H1 (cell line): ENCODE measurements around the gene GLIS2. TPM values are rescaled to one million over a fixed set of nuclear protein-coding genes. Genes with fewer than 3 reads are reported as not detected.
A peak's percentile ranks its signal among the peaks of the same experiment; 100 is the strongest.

ENCODE experiments used
- CTCF ChIA-PET: fragments of 300-600 bp; sonication (Branson Sonifier 250); formaldehyde crosslinking; loops from one replicate; lab custom pipeline; 2021; ENCODE audit not compliant: partially characterized antibody; lab: Charles Lee
- POLR2A ChIA-PET: fragments of 300-600 bp; sonication (Branson Sonifier 250); formaldehyde crosslinking; loops from one replicate; lab custom pipeline; 2021; ENCODE audit warnings: inconsistent platforms; ENCODE audit not compliant: partially characterized antibody; lab: Charles Lee
- DNase-seq, 2 experiments: peaks; one replicate each; pipeline versions ENCODE4 v3.0.0 to v3.0.0-alpha.2; 2010 to 2022; ENCODE audit warnings: low spot score in 2 of 2, low read depth in 1 of 2, mixed read lengths in 1 of 2
- FAIRE-seq: peaks from 2 replicates; lab custom pipeline; 2011; peaks lifted over from hg19 to GRCh38; lab: Jason Lieb, UNC
- H2AFZ ChIP-seq: 2 replicates; pipeline ENCODE4 v1.8.1; 2012; ENCODE audit warnings: low read length, inconsistent platforms
- H2AK5ac ChIP-seq: 2 replicates; pipeline ENCODE4 v1.6.1; 2013; ENCODE audit warnings: low read depth, low read length
- H2BK120ac ChIP-seq: replicated peaks from 2 replicates; pipeline ENCODE3; 2013; ENCODE audit warnings: low read depth, low read length, inconsistent platforms
- H2BK12ac ChIP-seq: 2 replicates; pipeline ENCODE4 v1.6.1; 2013; ENCODE audit warnings: low read depth, low read length
- H2BK15ac ChIP-seq: 2 replicates; pipeline ENCODE4 v1.6.1; 2013; ENCODE audit warnings: low read length
- H2BK20ac ChIP-seq: 2 replicates; pipeline ENCODE4 v1.6.1; 2013; ENCODE audit warnings: low read length
- H2BK5ac ChIP-seq: 2 replicates; pipeline ENCODE4 v1.6.1; 2013; ENCODE audit warnings: low read depth, low read length
- H3K14ac ChIP-seq: 2 replicates; pipeline ENCODE4 v1.6.1; 2013; ENCODE audit warnings: inconsistent platforms; ENCODE audit not compliant: insufficient read length
- H3K18ac ChIP-seq: 2 replicates; pipeline ENCODE4 v1.6.1; 2013; ENCODE audit warnings: low read length; ENCODE audit errors: extremely low read depth
- H3K23ac ChIP-seq: 2 replicates; pipeline ENCODE4 v1.6.1; 2013; ENCODE audit warnings: inconsistent platforms; ENCODE audit not compliant: insufficient read length
- H3K23me2 ChIP-seq: 2 replicates; pipeline ENCODE4 v1.6.1; 2013; ENCODE audit warnings: low read depth, low read length
- H3K27ac ChIP-seq: 2 replicates; pipeline ENCODE4 v1.6.1; 2011; ENCODE audit warnings: low read depth, low read length, inconsistent platforms
- H3K27me3 ChIP-seq, 4 experiments: replicated peaks in 1 of 4; 1 replicate in 1 of 4; 2 replicates in 3 of 4; pipeline versions ENCODE4 v1.6.1 to v1.8.1; 2011 to 2013; ENCODE audit warnings: low read length in 3 of 4, mild to moderate bottlenecking in 3 of 4, inconsistent platforms in 2 of 4, mixed read lengths in 2 of 4, moderate library complexity in 1 of 4; ENCODE audit not compliant: control insufficient read depth in 3 of 4, insufficient read depth in 3 of 4; ENCODE audit errors: extremely low read depth in 1 of 4
- H3K36me3 ChIP-seq, 4 experiments: 2 replicates each; pipeline versions ENCODE4 v1.6.1 to v1.8.1; 2011 to 2013; ENCODE audit warnings: mild to moderate bottlenecking in 4 of 4, low read length in 3 of 4, moderate library complexity in 2 of 4, control low read depth in 1 of 4, inconsistent platforms in 1 of 4; ENCODE audit not compliant: insufficient read depth in 4 of 4, control insufficient read depth in 2 of 4
- H3K4ac ChIP-seq: replicated peaks from 2 replicates; pipeline ENCODE3; 2013; ENCODE audit warnings: low read length, low read depth, mixed read lengths, inconsistent platforms; ENCODE audit not compliant: insufficient read length
- H3K4me1 ChIP-seq, 4 experiments: replicated peaks in 1 of 4; 1 replicate in 1 of 4; 2 replicates in 3 of 4; pipeline versions ENCODE4 v1.6.1 to v1.8.1; 2011 to 2013; ENCODE audit warnings: low read length in 3 of 4, inconsistent platforms in 2 of 4, mixed read lengths in 1 of 4; ENCODE audit not compliant: insufficient read depth in 4 of 4, control insufficient read depth in 3 of 4
- H3K4me2 ChIP-seq, 2 experiments: 2 replicates each; pipeline versions ENCODE4 v1.6.1 to v1.8.1; 2011 to 2013; ENCODE audit warnings: low read depth in 2 of 2, low read length in 2 of 2, control low read depth in 1 of 2, inconsistent platforms in 1 of 2, mild to moderate bottlenecking in 1 of 2; ENCODE audit not compliant: insufficient read depth in 1 of 2
- H3K4me3 ChIP-seq, 4 experiments: fragments of 200-600, 300-600 bp in 1 of 4; sonication (generic), shearing (Covaris generic), sonication (Bioruptor Twin) in 1 of 4; 2 replicates each; pipeline versions ENCODE4 v1.5.1 to v1.8.1; 2011 to 2016; ENCODE audit warnings: low read length in 4 of 4, low read depth in 3 of 4, control low read depth in 2 of 4, inconsistent platforms in 2 of 4, mild to moderate bottlenecking in 2 of 4, mixed read lengths in 1 of 4, moderate library complexity in 1 of 4; ENCODE audit not compliant: insufficient read depth in 2 of 4; ENCODE audit errors: extremely low read depth in 1 of 4
- H3K56ac ChIP-seq: replicated peaks from 2 replicates; pipeline ENCODE3; 2013; ENCODE audit warnings: low read depth, mild to moderate bottlenecking, mixed read lengths, low read length, inconsistent platforms; ENCODE audit not compliant: insufficient read length
- H3K79me1 ChIP-seq: 2 replicates; pipeline ENCODE4 v1.6.1; 2013; ENCODE audit warnings: low read depth, low read length, control low read depth
- H3K79me2 ChIP-seq, 2 experiments: 2 replicates each; pipeline versions ENCODE4 v1.6.1 to v1.8.1; 2012 to 2013; ENCODE audit warnings: low read length in 2 of 2, mild to moderate bottlenecking in 2 of 2, inconsistent platforms in 1 of 2; ENCODE audit not compliant: insufficient read depth in 2 of 2, control insufficient read depth in 1 of 2
- H3K9ac ChIP-seq, 4 experiments: replicated peaks in 1 of 4; 1 replicate in 1 of 4; 2 replicates in 3 of 4; pipeline versions ENCODE4 v1.6.1 to v1.8.1; 2011 to 2013; ENCODE audit warnings: low read depth in 3 of 4, low read length in 3 of 4, control low read depth in 2 of 4, mild to moderate bottlenecking in 2 of 4, moderate library complexity in 2 of 4, inconsistent platforms in 1 of 4; ENCODE audit errors: extremely low read depth in 1 of 4
- H3K9me3 ChIP-seq, 2 experiments: 2 replicates each; pipeline versions ENCODE4 v1.6.1 to v1.8.1; 2012 to 2013; ENCODE audit warnings: mild to moderate bottlenecking in 2 of 2, moderate library complexity in 2 of 2, control low read depth in 1 of 2, inconsistent platforms in 1 of 2, low read depth in 1 of 2, low read length in 1 of 2, mixed read lengths in 1 of 2; ENCODE audit not compliant: insufficient read depth in 2 of 2
- H4K20me1 ChIP-seq, 2 experiments: replicated peaks in 1 of 2; 2 replicates each; pipeline versions ENCODE3 to v1.8.1; 2011 to 2013; ENCODE audit warnings: inconsistent platforms in 2 of 2, low read length in 2 of 2, mild to moderate bottlenecking in 1 of 2; ENCODE audit not compliant: insufficient read depth in 2 of 2, control insufficient read depth in 1 of 2
- H4K5ac ChIP-seq: 2 replicates; pipeline ENCODE4 v1.6.1; 2013; ENCODE audit warnings: low read length, low read depth, mixed read lengths, inconsistent platforms; ENCODE audit not compliant: insufficient read length
- H4K8ac ChIP-seq: 2 replicates; pipeline ENCODE4 v1.8.0; 2013; ENCODE audit warnings: mild to moderate bottlenecking, moderate library complexity, low read length, inconsistent platforms; ENCODE audit not compliant: insufficient read depth; ENCODE audit errors: extremely low read depth
- H4K91ac ChIP-seq: replicated peaks from 2 replicates; pipeline ENCODE3; 2013; ENCODE audit warnings: low read length, mixed read lengths, inconsistent platforms; ENCODE audit not compliant: insufficient read length
- ASH2L ChIP-seq: fragments of 200-600, 300-600 bp; sonication (generic); IDR thresholded peaks from one replicate; pipeline ENCODE4 v1.7.1; 2017; ENCODE audit warnings: low read length
- ATF3 ChIP-seq: IDR thresholded peaks from 2 replicates; pipeline ENCODE4 v1.6.1; 2011; ENCODE audit warnings: low read depth, mild to moderate bottlenecking, low read length; ENCODE audit not compliant: insufficient read depth
- CHD2 ChIP-seq: IDR thresholded peaks from 2 replicates; pipeline ENCODE4 v1.6.1; 2012; ENCODE audit warnings: low read length, improper control_type of control experiment
- E2F6 ChIP-seq: IDR thresholded peaks from 2 replicates; pipeline ENCODE4 v1.6.1; 2012; ENCODE audit warnings: inconsistent platforms
- EGR1 ChIP-seq: IDR thresholded peaks from 2 replicates; pipeline ENCODE4 v1.6.1; 2011; ENCODE audit warnings: low read depth, low read length, borderline replicate concordance
- GABPA ChIP-seq: IDR thresholded peaks from 2 replicates; pipeline ENCODE4 v1.6.1; 2011; ENCODE audit warnings: mild to moderate bottlenecking, low read length, moderate library complexity, borderline replicate concordance; ENCODE audit not compliant: insufficient read depth
- SIN3A ChIP-seq, 2 experiments: IDR thresholded peaks in 1 of 2; conservative IDR thresholded peaks in 1 of 2; 2 replicates each; pipeline ENCODE4 v1.6.1; 2011 to 2012; ENCODE audit warnings: low read length in 2 of 2, improper control_type of control experiment in 1 of 2, low read depth in 1 of 2, mild to moderate bottlenecking in 1 of 2
- SRF ChIP-seq: IDR thresholded peaks from 2 replicates; pipeline ENCODE4 v1.6.1; 2011; ENCODE audit warnings: mild to moderate bottlenecking, low read depth, low read length, moderate library complexity
- ZNF274 ChIP-seq: IDR thresholded peaks from 2 replicates; pipeline ENCODE4 v1.7.0; 2012; ENCODE audit warnings: low read length, borderline replicate concordance; ENCODE audit errors: extremely low read depth
- WGBS, 2 experiments: shearing (Covaris generic) in 1 of 2; methylation state at CpG; one replicate each; pipeline versions ENCODE4 v1.1.6 to v1.1.7; 2013 to 2015; ENCODE audit warnings: low lambda C conversion rate in 2 of 2, mixed read lengths in 2 of 2, inconsistent platforms in 1 of 2, low coverage in 1 of 2, missing lambda C conversion rate in 1 of 2; ENCODE audit not compliant: insufficient replicate concordance in 2 of 2, insufficient coverage in 1 of 2, insufficient read length in 1 of 2; ENCODE audit errors: extremely low coverage in 1 of 2, missing lambda C conversion rate in 1 of 2; 5-methylcytosine and 5-hydroxymethylcytosine counted together
- polyA plus RNA-seq, 7 experiments: library from polyadenylated mRNA; depleted of rRNA in 3 of 7; stranded (reverse) in 5 of 7; unstranded in 2 of 7; fragments of >200 nt in 5 of 7; fragments of 200-250 nt in 2 of 7; gene quantifications; 1 replicate in 5 of 7; 2 replicates in 1 of 7; 4 replicates in 1 of 7; pipeline versions ENCODE4 v1.2.1 to v1.2.3, GENCODE V29; 2011 to 2013; ENCODE audit warnings: missing spikeins in 2 of 7, mixed read lengths in 2 of 7
- total RNA-seq: library from RNA; stranded (reverse); fragmentation: NEBNext Ultra II Directional; extraction: Animal tissue kit (Norgen Biotek cat#: 25700); gene quantifications from 2 replicates; pipeline ENCODE4 v1.2.1, GENCODE V29; 2021

The GLIS2 gene
- total and polyA plus RNA-seq, 2 of the 8 experiments (the other 6 are each of a cell fraction or from before 2014, with no cell fraction given), result 4.3 to 17.4 TPM

GRCh38 chr16:4288148-4288921 is 27.5 kb upstream of the GLIS2 start:
- peaks cover 3 to 17% (median 8%) of the 10 kb centered on the region in 4 experiments for H3K4me1 ChIP-seq
- H4K91ac ChIP-seq, result no peak overlapping the region
- H3K4me3 ChIP-seq, result peak overlapping the region in 2 of 4 experiments; percentile 2 to 16; a peak in 2 of 8 replicates
- DNase-seq, result peak in 1 of 2 experiments; percentile 98
- H3K56ac ChIP-seq, result no peak overlapping the region
- H3K4me2 ChIP-seq, result peak overlapping the region in 1 of 2 experiments; percentile 59; a peak in 3 of 4 replicates
- no peaks in the 10 kb centered on the region for H3K27me3 ChIP-seq
- H3K23me2 ChIP-seq, result peaks cover under 1% of the 10 kb centered on the region; the same call in 1 of the 2 replicates
- H3K9ac ChIP-seq, result peak overlapping the region in 2 of 4 experiments; percentile 34 to 41; a peak in 2 of 7 replicates
- peak overlapping the region; percentile 48 for H3K4ac ChIP-seq
- WGBS, 2 experiments, result 27% methylated on average over 22 of the region's 22 CpGs; no CpG with 5 or more reads in 1 of the 2 experiments
- 0 out of 2 replicates have a peak overlapping the region, but pooled peaks have one; percentile 27 for H2BK20ac ChIP-seq
- H3K18ac ChIP-seq, result peak overlapping the region; percentile 61
- POLR2A ChIA-PET, result interaction anchor here (0.7 to 25.6 kb wide), 7 partner anchors 10 to 49 kb away, joined by 3 to 403 read pairs (median 5); partner anchors contain the start of gene TFAP4
- H4K8ac ChIP-seq, result peak overlapping the region; percentile 87
- peak overlapping the region; percentile 38; the same call in 1 of the 2 replicates for H3K27ac ChIP-seq
- CTCF ChIA-PET, result interaction anchor here (0.6 to 12.0 kb wide), 28 partner anchors 11 to 436 kb away, joined by 3 to 300 read pairs (median 4); partner anchors contain the start of gene GLIS2
- no peak overlapping the region for H2BK5ac ChIP-seq
- no peaks in the 10 kb centered on the region for H4K20me1 ChIP-seq
- H3K23ac ChIP-seq, result no peak overlapping the region
- H3K36me3 ChIP-seq, result no peaks in the 10 kb centered on the region
- H3K14ac ChIP-seq, result no peak overlapping the region
- H2AFZ ChIP-seq, result peak overlapping the region; percentile 88; the same call in 1 of the 2 replicates
- peak; percentile 24 for FAIRE-seq
- H4K5ac ChIP-seq, result no peak overlapping the region
- H2AK5ac ChIP-seq, result no peak overlapping the region
- H2BK12ac ChIP-seq, result no peak overlapping the region; the same call in 1 of the 2 replicates
- H2BK15ac ChIP-seq, result no peak overlapping the region
- H3K79me1 ChIP-seq, result no peaks in the 10 kb centered on the region
- no peaks in the 10 kb centered on the region for H3K9me3 ChIP-seq
- H2BK120ac ChIP-seq, result no peak overlapping the region
- H3K79me2 ChIP-seq, result no peaks in the 10 kb centered on the region
- TF ChIP-seq ZNF274 (no peak), GABPA (peak; percentile 88), ATF3 (no peak), E2F6 (no peak), EGR1 (no peak), SIN3A (conservative IDR thresholded peaks at IDR 0.05 in 1 of 2, IDR thresholded peaks at IDR 0.05 in 1 of 2; ENCODE audit: low read depth in 1 of 2, low read length in 2 of 2) (0 out of 4 replicates have a peak, but pooled peaks of 1 of the 2 experiments have one; percentile 35), CHD2 (0 out of 2 replicates have a peak, but pooled peaks have one; percentile 33), SRF (0 out of 2 replicates have a peak, but pooled peaks have one; percentile 2), ASH2L (peak; percentile 41)
